B cell (primary cell): ENCODE results near the gene BDP1. TPM values are rescaled to one million over a fixed set of nuclear protein-coding genes. Genes with fewer than 3 reads are reported as not detected.
"Not testable (repeated sequence)": the region's sequence is repeated elsewhere in the genome, so short reads cannot be mapped to it uniquely, and the experiment has no call there.

Experiments used
- ATAC-seq: fragments of 200-7000 bp; cut with Tn5 transposase; one replicate; pipeline ENCODE4 v1.10.0; 2021; ENCODE audit warnings: low read depth, mild to moderate bottlenecking, moderate number of reproducible peaks, moderate library complexity
- CTCF ChIA-PET: fragments of 350-600 bp; sonication (Branson Sonifier 250); formaldehyde crosslinking; loops from one replicate; lab custom pipeline; 2021; ENCODE audit warnings: antibody characterized with exemption, inconsistent platforms; lab: Charles Lee
- POLR2A ChIA-PET: fragments of 350-600 bp; sonication (Branson Sonifier 250); formaldehyde crosslinking; loops from one replicate; lab custom pipeline; 2021; ENCODE audit warnings: antibody characterized with exemption; lab: Charles Lee
- DNase-seq: peaks from one replicate; pipeline ENCODE4 v3.0.0; 2013
- H2AFZ ChIP-seq: 2 replicates; pipeline ENCODE4 v1.6.1; 2012; ENCODE audit warnings: mild to moderate bottlenecking, low read depth, low read length; ENCODE audit not compliant: insufficient read depth, poor library complexity, severe bottlenecking
- H3K27ac ChIP-seq, 2 donors: 1 replicate in 1 of 2; 2 replicates in 1 of 2; pipeline ENCODE4 v1.5.1; 2012 to 2013; ENCODE audit warnings: low read length in 2 of 2, mild to moderate bottlenecking in 2 of 2, moderate library complexity in 1 of 2
- H3K27me3 ChIP-seq, 4 experiments: fragments of 200-600 bp in 1 of 4; sonication (generic) in 1 of 4; replicated peaks in 1 of 4; 1 replicate in 2 of 4; 2 replicates in 2 of 4; pipeline versions ENCODE4 v1.6.1 to v1.7.0; 2013 to 2016; ENCODE audit warnings: low read length in 3 of 4, mild to moderate bottlenecking in 2 of 4, mixed read lengths in 1 of 4, moderate library complexity in 1 of 4; ENCODE audit not compliant: insufficient read depth in 4 of 4, control insufficient read depth in 3 of 4; ENCODE audit errors: control extremely low read depth in 1 of 4
- H3K36me3 ChIP-seq, 2 experiments: replicated peaks in 1 of 2; 1 replicate in 1 of 2; 2 replicates in 1 of 2; pipeline versions ENCODE4 v1.6.1 to v1.7.1; 2013; ENCODE audit warnings: low read length in 1 of 2; ENCODE audit not compliant: insufficient read depth in 2 of 2, control insufficient read depth in 1 of 2; ENCODE audit errors: control extremely low read depth in 1 of 2, extremely low read depth in 1 of 2
- H3K4me1 ChIP-seq, 2 donors: fragments of 200-600 bp in 1 of 2; sonication (generic) in 1 of 2; 1 replicate in 1 of 2; 2 replicates in 1 of 2; pipeline versions ENCODE4 v1.5.1 to v1.6.1; 2013 to 2017; ENCODE audit warnings: low read length in 2 of 2; ENCODE audit not compliant: control insufficient read depth in 2 of 2, insufficient read depth in 2 of 2
- H3K4me2 ChIP-seq: replicated peaks from 2 replicates; pipeline ENCODE3; 2012; ENCODE audit warnings: mild to moderate bottlenecking, low read depth, low read length; ENCODE audit not compliant: poor library complexity, severe bottlenecking
- H3K4me3 ChIP-seq, 5 experiments: fragments of 200-600 bp in 1 of 5; sonication (generic) in 1 of 5; 1 replicate in 3 of 5; 2 replicates in 2 of 5; pipeline versions ENCODE4 v1.5.1 to v1.7.0; 2011 to 2016; ENCODE audit warnings: low read length in 4 of 5, mild to moderate bottlenecking in 4 of 5, low read depth in 2 of 5, control low read depth in 1 of 5, moderate library complexity in 1 of 5; ENCODE audit not compliant: insufficient read depth in 1 of 5; ENCODE audit errors: control extremely low read depth in 1 of 5, extremely low read depth in 1 of 5
- H3K79me2 ChIP-seq: fragments of 200-600 bp; sonication (generic); one replicate; pipeline ENCODE4 v1.6.0; 2016; ENCODE audit warnings: low read length; ENCODE audit not compliant: control insufficient read depth, insufficient read depth
- H3K9ac ChIP-seq: fragments of 200-600 bp; sonication (generic); 2 replicates; pipeline ENCODE4 v1.6.1; 2017; ENCODE audit warnings: mild to moderate bottlenecking, low read length, moderate library complexity
- H3K9me3 ChIP-seq, 3 donors: one replicate each; pipeline versions ENCODE4 v1.6.1 to v1.7.1; 2013; ENCODE audit warnings: low read length in 2 of 3; ENCODE audit not compliant: control insufficient read depth in 2 of 3, insufficient read depth in 1 of 3; ENCODE audit errors: control extremely low read depth in 1 of 3
- H4K20me1 ChIP-seq: 2 replicates; pipeline ENCODE4 v1.6.0; 2012; ENCODE audit warnings: mild to moderate bottlenecking, low read length; ENCODE audit not compliant: insufficient read depth, control insufficient read depth, poor library complexity, severe bottlenecking
- H3K27ac Mint-ChIP-seq: one replicate; pipeline ENCODE4 v1.8.0; 2021; ENCODE audit warnings: mixed read lengths
- H3K27me3 Mint-ChIP-seq: one replicate; pipeline ENCODE4 v1.8.0; 2021; ENCODE audit warnings: mixed read lengths
- H3K4me1 Mint-ChIP-seq: one replicate; pipeline ENCODE4 v1.8.0; 2021; ENCODE audit warnings: mixed read lengths
- H3K4me3 Mint-ChIP-seq: one replicate; pipeline ENCODE4 v1.8.0; 2021; ENCODE audit warnings: mixed read lengths
- H3K9me3 Mint-ChIP-seq: one replicate; pipeline ENCODE4 v1.8.0; 2022; ENCODE audit warnings: mixed read lengths; ENCODE audit not compliant: insufficient read depth
- CTCF ChIP-seq: fragments of 200-600 bp; IDR thresholded peaks from one replicate; pipeline ENCODE4 v1.8.0; 2022; ENCODE audit warnings: antibody characterized with exemption, mild to moderate bottlenecking
- EZH2 ChIP-seq: IDR thresholded peaks from 2 replicates; pipeline ENCODE4 v1.6.1; 2012; ENCODE audit warnings: borderline replicate concordance, low read depth, mild to moderate bottlenecking, moderate library complexity, low read length; ENCODE audit not compliant: insufficient read depth, poor library complexity, severe bottlenecking
- WGBS: methylation state at CpG from one replicate; pipeline ENCODE4 v1.1.5; 2013; ENCODE audit warnings: missing lambda C conversion rate; ENCODE audit not compliant: insufficient coverage; 5-methylcytosine and 5-hydroxymethylcytosine counted together
- intact Hi-C: fragments of 100-400 bp; cut with micrococcal nuclease; formaldehyde crosslinking; loops from one replicate; pipeline ENCODE4 v1.10.0; 2022
- polyA plus RNA-seq: library from polyadenylated mRNA; depleted of rRNA; stranded (reverse); fragments of >200 nt; gene quantifications from 2 replicates; pipeline ENCODE4 v1.2.3, GENCODE V29; 2012
- total RNA-seq, 2 donors: library from RNA; stranded (reverse); fragments of 120-200 nt in 1 of 2; gene quantifications; 1 replicate in 1 of 2; 2 replicates in 1 of 2; pipeline versions ENCODE4 v1.2.3 to v1.2.4, GENCODE V29; 2013 to 2022

BDP1 gene
- total and polyA plus RNA-seq, 2 donors (not counting 1 experiment from before 2014, with no cell fraction given) = 7.9 to 59.4 TPM

- peaks cover 0 to 17% (median 13%) of the 10 kb centered on the region in 4 experiments for H3K27me3 ChIP-seq
Measured at GRCh38 chr5:71447218-71447808, 8.1 kb upstream of the BDP1 start.

GRCh38 chr5:71452876-71453275 lies 2.6 kb upstream of the BDP1 start:
- Histone ChIP-seq H2AFZ (no peak overlapping the region), H3K9ac (no peak overlapping the region), H3K79me2 (peaks cover 34% of the 10 kb centered on the region), H3K27ac (no peak overlapping the region), H3K27me3 (peaks cover 0 to 17% (median 8%) of the 10 kb centered on the region in 4 experiments), H3K4me2 (no peak overlapping the region), H4K20me1 (no peaks in the 10 kb centered on the region), H3K36me3 (no peaks in the 10 kb centered on the region), H3K4me1 (peaks cover 17% of the 10 kb centered on the region in 2 donors), H3K9me3 (no peaks in the 10 kb centered on the region), H3K4me3 (no peak overlapping the region)
- H3K4me3 Mint-ChIP-seq = no peak overlapping the region
- intact Hi-C loops = loop anchor here (10.0 kb wide), 1 partner anchor 852 kb away; no protein-coding TSS in a partner anchor
- ATAC-seq = no peak
- H3K27ac Mint-ChIP-seq = no peak overlapping the region
- DNase-seq = no peak
- H3K9me3 Mint-ChIP-seq = no peaks in the 10 kb centered on the region
- POLR2A ChIA-PET = no interaction called here
- H3K4me1 Mint-ChIP-seq = peaks cover 20% of the 10 kb centered on the region
- CTCF ChIA-PET = no interaction called here
- H3K27me3 Mint-ChIP-seq = peaks cover 7% of the 10 kb centered on the region
- no CpG with 5 or more reads among the region's 2 CpGs for WGBS
- no peak for TF ChIP-seq CTCF
- TF ChIP-seq EZH2 = no peak

More at GRCh38 chr5:71447218-71447808, 8.1 kb upstream of the BDP1 start:
- POLR2A ChIA-PET, H2AFZ ChIP-seq, H3K36me3 ChIP-seq, H3K4me2 ChIP-seq, H3K4me1 ChIP-seq, H3K4me3 Mint-ChIP-seq, H3K9me3 ChIP-seq, H4K20me1 ChIP-seq, intact Hi-C loops, H3K9me3 Mint-ChIP-seq, H3K79me2 ChIP-seq, H3K9ac ChIP-seq, H3K4me3 ChIP-seq, H3K27ac Mint-ChIP-seq, H3K27ac ChIP-seq: not testable (repeated sequence)
- WGBS = no CpG with 5 or more reads among the region's 6 CpGs
- CTCF ChIA-PET = interaction anchor here (0.9 kb wide), 1 partner anchor 85 kb away, joined by 3 read pairs; no protein-coding TSS in a partner anchor
- H3K27me3 Mint-ChIP-seq = peaks cover 17% of the 10 kb centered on the region
- peak; percentile 93 for ATAC-seq
- peaks cover 17% of the 10 kb centered on the region for H3K4me1 Mint-ChIP-seq
- peak; percentile 30 for TF ChIP-seq CTCF
- peak; percentile 52 for DNase-seq
